ENCODE data around the gene SLC16A9. TPM values are rescaled to one million over a fixed set of nuclear protein-coding genes. Genes with fewer than 3 reads are reported as not detected.
"Not testable (repeated sequence)": the region's sequence is repeated elsewhere in the genome, so short reads cannot be mapped to it uniquely, and the experiment has no call there.

The SLC16A9 gene
- total RNA-seq, 1 experiment from 2014 or later, result 1.3 TPM

DNA sequence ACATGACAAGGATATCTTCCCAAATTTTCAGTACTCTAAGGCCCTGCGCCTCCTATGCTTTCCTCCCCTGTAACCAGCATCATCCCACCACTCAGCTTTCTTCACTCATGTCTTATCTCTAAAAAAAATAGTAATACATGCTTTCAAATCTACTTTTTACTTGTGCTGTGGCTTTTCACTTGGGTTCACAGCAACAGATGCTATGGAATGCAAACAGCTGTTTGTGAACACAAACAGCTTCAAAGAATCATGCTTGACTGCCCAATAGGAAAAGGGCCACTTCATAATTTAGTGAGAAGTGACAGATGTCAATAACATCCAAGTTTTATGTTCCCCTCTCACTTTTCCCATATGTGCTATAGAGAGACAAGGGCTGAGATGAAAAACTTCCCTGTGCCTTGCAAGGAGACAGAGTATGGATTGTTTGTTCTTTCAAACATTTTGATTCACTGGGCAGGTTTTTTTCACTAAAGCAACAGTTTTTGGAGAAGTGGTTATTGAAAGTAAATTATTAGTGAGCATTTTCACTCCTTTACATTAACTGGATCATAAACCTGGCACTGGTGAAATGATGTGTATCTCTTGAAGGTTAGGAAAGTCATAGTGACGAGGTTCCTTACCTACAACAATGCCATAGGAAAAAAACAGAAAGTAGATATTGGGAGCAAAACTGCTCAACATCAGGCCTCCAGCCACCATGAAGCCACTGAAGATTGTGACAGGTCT is 37.3 kb downstream of the SLC16A9 start:
- Histone ChIP-seq H3K36me3 (no peaks in the 10 kb centered on the region), H3K27me3 (no peaks in the 10 kb centered on the region), H3K9me3 (replicated peaks) (no peaks in the 10 kb centered on the region), H3K4me1 (no peaks in the 10 kb centered on the region), H3K4me3 (no peak overlapping the region), H3K27ac (no peak overlapping the region)
- DNase-seq, result no peak

DNA sequence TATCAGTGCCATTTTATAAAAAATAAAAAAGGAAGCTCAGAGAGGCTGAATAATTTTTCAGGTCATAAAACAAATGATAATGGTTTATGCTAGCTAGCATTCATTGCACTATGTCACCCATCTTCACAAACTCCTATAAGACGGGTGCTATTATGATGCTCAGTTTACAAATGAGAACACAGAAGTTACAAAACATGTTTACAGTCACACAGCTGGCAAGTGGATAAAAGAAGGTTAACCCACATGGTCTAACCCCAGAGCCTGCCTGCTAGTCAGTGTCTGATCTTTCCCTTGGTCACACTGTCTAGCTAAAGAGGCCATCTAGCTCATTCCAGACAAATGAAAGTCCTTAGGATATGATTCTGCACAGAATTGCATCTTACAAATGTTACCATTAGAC is 39.4 kb downstream of the SLC16A9 start:
- no peak overlapping the region for H3K27ac ChIP-seq
- H3K4me1 ChIP-seq, result no peaks in the 10 kb centered on the region
- DNase-seq, result no peak

DNA sequence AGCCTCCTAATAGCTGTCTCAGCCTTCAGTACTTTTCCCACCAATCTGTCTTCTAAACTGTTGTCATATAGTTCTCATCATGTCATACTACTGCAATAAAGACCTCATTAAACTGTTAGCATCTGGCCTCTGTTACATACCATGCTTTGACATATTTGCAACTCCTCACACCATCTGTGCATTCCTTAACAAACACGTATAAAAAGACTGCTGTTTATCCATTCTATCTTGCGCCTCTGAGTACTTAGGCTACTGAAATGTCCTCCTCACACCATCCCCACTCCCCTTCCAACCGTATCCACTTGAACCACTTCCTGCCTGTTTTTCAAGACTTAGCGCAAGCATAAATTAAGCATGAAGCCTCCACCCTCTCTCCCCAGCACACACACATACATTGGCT is 41.6 kb downstream of the SLC16A9 start:
- Histone ChIP-seq H3K9me3 (replicated peaks) (no peaks in the 10 kb centered on the region), H3K36me3 (no peaks in the 10 kb centered on the region), H3K27me3 (no peaks in the 10 kb centered on the region), H3K4me3 (no peak overlapping the region), H3K4me1 (no peaks in the 10 kb centered on the region), H3K27ac (no peak overlapping the region)
- DNase-seq, result peak in 1 of 2 experiments; percentile 2

More for the DNA sequence above, 39.4 kb downstream of the SLC16A9 start:
- H3K9me3 ChIP-seq (replicated peaks), result no peaks in the 10 kb centered on the region
- H3K27me3 ChIP-seq, result no peaks in the 10 kb centered on the region
- H3K36me3 ChIP-seq, result no peaks in the 10 kb centered on the region
- no peak overlapping the region for H3K4me3 ChIP-seq

DNA sequence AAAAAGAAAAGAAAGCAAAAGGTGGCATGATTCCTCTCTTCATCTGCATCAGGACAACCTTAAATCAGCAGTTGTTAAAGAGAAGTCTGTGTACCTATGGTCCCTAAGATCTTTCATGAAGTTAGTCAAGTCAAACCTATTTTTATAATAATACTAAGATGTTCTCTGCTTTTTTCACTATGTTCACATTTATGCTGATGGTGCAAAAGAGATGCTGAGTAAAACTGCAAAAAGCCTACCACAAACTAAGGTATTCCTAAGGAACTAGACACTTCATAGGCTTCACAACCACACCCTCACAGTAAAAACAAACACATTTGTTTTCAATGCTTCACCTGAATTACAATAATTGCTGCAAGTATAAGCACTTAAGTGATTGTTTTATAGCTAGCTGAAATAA is 43.3 kb downstream of the SLC16A9 start:
- H3K27me3 ChIP-seq, result no peaks in the 10 kb centered on the region
- no peak overlapping the region for H3K4me3 ChIP-seq
- H3K4me1 ChIP-seq, result no peaks in the 10 kb centered on the region
- H3K36me3 ChIP-seq, result no peaks in the 10 kb centered on the region
- no peak overlapping the region for H3K27ac ChIP-seq
- H3K9me3 ChIP-seq (replicated peaks), result no peaks in the 10 kb centered on the region
- DNase-seq, result no peak

DNA sequence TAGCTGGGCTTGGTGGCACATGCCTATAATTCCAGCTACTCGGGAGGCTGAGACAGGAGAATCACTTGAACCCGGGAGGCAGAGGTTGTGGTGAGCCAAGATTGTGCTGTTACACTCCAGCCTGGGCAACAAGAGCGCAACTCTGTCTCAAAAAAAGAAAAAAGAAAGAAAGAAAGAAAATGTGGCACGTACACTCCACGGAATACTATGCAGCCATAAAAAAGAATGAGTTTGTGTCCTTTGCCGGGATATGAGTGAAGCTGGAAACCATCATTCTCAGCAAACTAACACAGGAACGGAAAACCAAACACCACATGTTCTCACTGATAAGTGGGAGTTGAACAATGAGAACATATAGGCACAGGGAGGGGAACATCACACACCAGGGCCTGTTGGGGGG is 46.4 kb downstream of the SLC16A9 start:
- not testable (repeated sequence) for DNase-seq; H3K4me3 ChIP-seq; H3K4me1 ChIP-seq; H3K9me3 ChIP-seq (replicated peaks); H3K36me3 ChIP-seq; H3K27me3 ChIP-seq; H3K27ac ChIP-seq

DNA sequence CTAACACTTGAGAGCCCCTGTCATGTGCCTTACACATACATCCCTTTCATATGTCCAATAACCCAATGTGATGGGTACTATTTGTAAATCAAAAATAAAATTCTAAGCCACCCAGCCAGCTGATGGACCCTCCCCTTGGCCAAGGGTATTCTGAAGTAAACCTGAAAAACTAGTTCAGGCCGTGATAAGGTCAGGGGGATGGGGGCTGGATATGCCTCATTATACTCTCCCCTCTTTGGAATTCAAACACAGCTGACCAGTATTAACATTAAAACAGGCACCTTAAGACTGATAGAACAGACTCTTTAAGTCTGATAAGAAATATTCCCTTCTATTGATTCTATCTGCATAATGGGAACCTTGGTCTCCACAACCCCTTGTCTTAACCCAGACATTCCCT is 51.9 kb downstream of the SLC16A9 start:
- no peaks in the 10 kb centered on the region for H3K4me1 ChIP-seq
- H3K36me3 ChIP-seq, result no peaks in the 10 kb centered on the region
- H3K4me3 ChIP-seq, result no peak overlapping the region
- H3K27ac ChIP-seq, result no peak overlapping the region
- H3K27me3 ChIP-seq, result no peaks in the 10 kb centered on the region
- no peak for DNase-seq
- H3K9me3 ChIP-seq (replicated peaks), result no peaks in the 10 kb centered on the region

DNA sequence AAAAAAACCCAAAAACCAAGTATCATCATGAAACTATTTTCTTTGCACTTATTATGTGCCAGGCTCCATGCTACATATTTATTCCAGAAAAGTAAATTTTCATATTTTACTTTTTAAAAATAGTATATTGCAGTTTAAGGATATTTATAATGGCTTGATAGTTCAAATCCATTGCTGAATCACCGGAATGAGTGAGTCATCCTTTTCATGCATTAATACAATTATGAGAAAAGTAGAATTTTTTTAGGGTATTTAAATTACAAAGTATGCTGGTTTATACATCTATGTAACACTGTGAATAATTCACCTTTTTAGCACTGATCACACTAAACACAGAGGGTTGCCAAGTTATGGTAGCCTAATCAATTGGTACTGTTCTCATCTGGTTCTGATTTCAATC is 54.3 kb downstream of the SLC16A9 start:
- H3K27ac ChIP-seq, result no peak overlapping the region
- DNase-seq, result no peak
- no peaks in the 10 kb centered on the region for H3K36me3 ChIP-seq
- no peak overlapping the region for H3K4me3 ChIP-seq
- H3K4me1 ChIP-seq, result no peaks in the 10 kb centered on the region
- H3K27me3 ChIP-seq, result no peaks in the 10 kb centered on the region
- H3K9me3 ChIP-seq (replicated peaks), result no peaks in the 10 kb centered on the region

DNA sequence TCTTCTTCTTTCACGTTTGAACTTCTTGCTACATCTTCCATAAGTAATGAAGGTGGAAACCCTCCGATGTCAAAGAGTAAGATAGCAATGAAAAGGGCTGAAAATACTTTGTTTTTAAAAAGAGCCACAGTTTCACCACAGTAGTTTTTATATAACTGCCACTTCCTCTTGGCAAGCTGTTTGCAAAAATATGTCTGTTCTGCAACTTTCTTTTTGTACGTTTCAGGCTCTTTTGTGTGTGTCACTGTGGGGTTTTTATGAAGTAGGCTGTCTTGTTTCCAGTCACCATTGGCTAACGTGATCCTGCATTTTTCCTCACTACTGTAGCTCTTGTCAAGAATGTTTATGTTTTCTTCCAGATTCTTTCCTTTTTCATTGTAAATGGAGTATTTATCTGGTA is 55.6 kb downstream of the SLC16A9 start:
- no peaks in the 10 kb centered on the region for H3K4me1 ChIP-seq
- no peaks in the 10 kb centered on the region for H3K36me3 ChIP-seq
- H3K9me3 ChIP-seq (replicated peaks), result no peaks in the 10 kb centered on the region
- no peak overlapping the region for H3K27ac ChIP-seq
- DNase-seq, result no peak
- no peaks in the 10 kb centered on the region for H3K27me3 ChIP-seq
- H3K4me3 ChIP-seq, result no peak overlapping the region

DNA sequence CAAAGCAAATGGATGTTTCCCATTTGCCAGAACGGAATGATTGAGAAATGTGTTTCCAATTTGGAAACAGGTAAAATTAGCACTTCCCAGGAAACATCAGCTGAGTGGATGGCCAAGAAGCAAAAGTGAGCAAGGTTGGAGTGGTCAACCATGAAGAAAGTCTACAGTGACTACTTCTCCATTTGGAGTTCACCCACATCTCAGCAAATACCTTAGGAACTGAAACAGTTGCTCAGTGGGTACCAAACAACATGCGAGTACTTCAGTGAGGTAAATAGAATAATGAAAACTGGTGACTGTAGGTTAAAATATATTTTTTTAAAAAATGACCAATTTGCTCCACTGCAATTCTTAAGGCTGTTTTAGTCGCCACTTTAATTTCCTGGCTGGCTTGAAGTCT is 57.7 kb downstream of the SLC16A9 start:
- no peaks in the 10 kb centered on the region for H3K4me1 ChIP-seq
- H3K27me3 ChIP-seq, result no peaks in the 10 kb centered on the region
- no peak overlapping the region for H3K4me3 ChIP-seq
- DNase-seq, result no peak
- H3K9me3 ChIP-seq (replicated peaks), result no peaks in the 10 kb centered on the region
- no peaks in the 10 kb centered on the region for H3K36me3 ChIP-seq
- H3K27ac ChIP-seq, result no peak overlapping the region

DNA sequence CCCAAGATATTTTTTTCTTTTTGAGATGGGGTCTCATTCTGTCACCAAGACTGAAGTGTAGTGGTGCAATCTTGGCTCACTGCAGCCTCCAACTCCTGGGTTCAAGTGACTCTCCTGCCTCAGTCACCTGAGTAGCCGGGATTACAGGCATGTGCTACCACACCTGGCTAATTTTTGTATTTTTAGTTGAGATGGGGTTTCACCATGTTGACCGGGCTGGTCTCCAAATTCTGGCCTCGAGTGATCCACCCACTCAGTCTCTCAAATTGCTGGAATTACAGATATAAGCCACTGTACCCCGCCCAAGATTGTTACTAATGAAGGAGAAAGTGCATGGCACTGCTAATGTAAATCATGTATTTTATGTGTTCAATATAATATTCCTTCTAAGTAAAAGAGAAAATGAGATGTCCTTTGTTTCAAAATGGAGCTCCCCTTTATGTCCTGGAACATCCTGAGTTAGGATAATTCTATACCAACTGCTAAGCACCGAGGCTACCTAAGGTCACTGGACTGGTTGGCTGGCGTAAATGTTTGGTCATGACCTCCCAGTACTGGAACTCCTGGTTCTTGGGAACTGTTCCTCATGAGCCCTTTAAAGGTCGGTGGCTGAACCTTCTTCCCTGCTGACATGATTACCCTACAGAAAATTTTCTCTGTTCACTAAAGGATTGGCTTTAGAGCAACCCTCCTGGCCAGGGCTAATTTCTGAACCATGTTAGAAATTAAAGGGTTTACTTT is 59.9 kb downstream of the SLC16A9 start:
- no peak for DNase-seq
- Histone ChIP-seq H3K4me1 (no peaks in the 10 kb centered on the region), H3K27me3 (no peaks in the 10 kb centered on the region), H3K9me3 (replicated peaks) (no peaks in the 10 kb centered on the region), H3K4me3 (no peak overlapping the region), H3K27ac (no peak overlapping the region), H3K36me3 (no peaks in the 10 kb centered on the region)

DNA sequence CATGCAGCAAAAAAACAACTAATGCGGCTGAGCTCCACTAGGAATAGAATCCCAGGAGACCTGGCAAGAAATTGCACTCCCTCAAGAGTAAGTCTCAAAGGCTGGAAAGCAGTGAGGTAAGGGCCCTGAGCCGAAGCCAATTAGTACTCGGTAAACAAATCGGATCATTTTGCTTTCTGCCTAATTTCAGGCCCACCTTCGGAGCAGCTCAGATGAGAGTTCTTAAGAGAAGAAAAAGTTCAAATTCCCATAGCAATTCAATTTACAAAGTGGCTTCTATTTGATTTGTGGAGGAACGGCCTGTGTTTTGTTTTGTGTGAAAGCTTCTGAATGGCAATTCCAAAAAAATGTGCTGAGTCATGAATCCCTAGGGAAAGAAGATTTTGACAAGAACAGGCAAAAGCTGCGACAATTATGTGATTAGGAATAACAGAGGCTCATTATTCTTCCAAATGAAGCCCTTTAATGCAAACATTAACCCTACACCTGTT is 60.9 kb downstream of the SLC16A9 start:
- Histone ChIP-seq H3K4me3 (no peak overlapping the region), H3K27me3 (no peaks in the 10 kb centered on the region), H3K9me3 (replicated peaks) (no peaks in the 10 kb centered on the region), H3K27ac (no peak overlapping the region), H3K36me3 (no peaks in the 10 kb centered on the region), H3K4me1 (no peaks in the 10 kb centered on the region)
- peak in 1 of 2 experiments; percentile 4 for DNase-seq

DNA sequence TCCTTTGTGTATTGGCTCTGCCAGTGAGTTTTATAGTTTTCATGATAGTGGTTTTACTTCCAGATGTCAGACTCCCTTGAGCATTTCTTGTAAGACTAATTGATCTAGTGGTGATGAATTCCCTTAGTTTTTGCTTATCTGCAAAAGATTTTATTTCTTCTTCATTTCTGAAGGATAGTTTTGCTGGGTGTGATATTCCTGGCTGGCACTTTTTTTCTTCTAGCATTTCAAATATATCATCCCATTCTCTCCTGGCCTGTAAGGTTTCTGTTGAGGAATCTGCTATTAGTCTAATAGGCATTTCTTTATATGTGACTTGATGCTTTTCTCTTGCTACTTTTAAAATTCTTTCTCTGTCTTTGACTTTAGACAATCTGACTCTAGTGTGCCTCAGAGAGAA is 64.8 kb downstream of the SLC16A9 start:
- no peaks in the 10 kb centered on the region for H3K27me3 ChIP-seq
- H3K36me3 ChIP-seq, result no peaks in the 10 kb centered on the region
- DNase-seq, result no peak
- no peaks in the 10 kb centered on the region for H3K4me1 ChIP-seq
- H3K27ac ChIP-seq, result no peak overlapping the region
- no peak overlapping the region for H3K4me3 ChIP-seq
- no peaks in the 10 kb centered on the region for H3K9me3 ChIP-seq (replicated peaks)

DNA sequence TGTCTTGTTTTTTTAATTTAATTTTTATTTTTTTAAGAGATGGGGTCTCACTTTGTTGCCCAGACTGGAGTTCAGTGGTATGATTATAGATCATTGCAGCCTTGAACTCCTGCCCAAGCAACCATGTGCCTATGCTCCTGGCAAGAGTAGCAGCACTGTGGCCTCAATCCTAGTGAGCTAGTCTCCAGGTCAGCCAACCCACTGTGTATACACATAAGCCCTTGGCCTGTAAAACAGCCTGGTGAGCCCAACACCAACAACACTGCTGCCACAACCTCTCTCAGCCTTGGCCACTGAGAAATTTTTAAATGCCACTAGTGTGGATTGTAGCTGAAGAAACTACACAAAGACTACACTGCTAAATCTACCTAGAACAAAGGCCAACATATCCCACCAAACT is 68.0 kb downstream of the SLC16A9 start:
- H3K4me1 ChIP-seq, H3K27ac ChIP-seq, H3K4me3 ChIP-seq: not testable (repeated sequence)

DNA sequence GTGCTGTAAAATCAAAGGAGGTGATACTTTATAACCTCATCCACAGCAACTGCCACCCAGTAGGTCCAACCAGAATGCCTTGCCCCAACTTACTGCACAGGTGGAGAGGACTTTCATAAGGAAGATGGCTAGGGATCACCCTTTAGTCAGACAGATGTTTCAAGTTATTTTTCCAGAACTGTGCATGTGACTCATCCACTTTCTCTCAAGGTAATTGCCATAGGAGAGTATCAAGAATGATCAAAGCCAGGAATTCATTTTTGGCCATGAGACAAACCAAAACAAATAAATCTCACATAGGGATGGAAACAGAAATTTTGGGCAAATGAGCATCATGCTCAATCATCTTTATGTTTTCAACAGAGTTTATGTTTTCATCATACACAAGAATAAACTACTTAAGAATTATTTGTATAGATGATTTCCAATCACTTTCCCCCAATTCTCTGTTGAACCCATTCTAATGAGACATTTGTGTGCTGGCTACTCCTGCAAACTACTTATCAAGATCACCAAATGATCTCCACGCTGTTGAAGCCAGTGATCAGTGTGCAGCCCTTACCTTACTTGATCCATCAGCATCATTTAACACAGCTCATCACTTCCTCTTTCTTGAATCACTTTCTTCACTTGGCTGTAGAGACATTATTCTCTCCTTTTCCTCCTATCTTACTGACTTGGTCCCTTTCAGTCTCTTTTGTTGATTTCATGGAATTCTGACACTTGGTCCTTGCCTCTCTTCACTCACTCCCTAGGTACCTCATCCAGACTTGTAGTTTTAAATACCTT is 74.0 kb downstream of the SLC16A9 start:
- H3K36me3 ChIP-seq, result no peaks in the 10 kb centered on the region
- H3K27me3 ChIP-seq, result no peaks in the 10 kb centered on the region
- no peaks in the 10 kb centered on the region for H3K9me3 ChIP-seq (replicated peaks)
- no peak overlapping the region for H3K4me3 ChIP-seq
- no peak for DNase-seq
- H3K4me1 ChIP-seq, result no peaks in the 10 kb centered on the region
- H3K27ac ChIP-seq, result no peak overlapping the region

More for the DNA sequence above, 68.0 kb downstream of the SLC16A9 start:
- H3K9me3 ChIP-seq (replicated peaks); H3K36me3 ChIP-seq; DNase-seq; H3K27me3 ChIP-seq: not testable (repeated sequence)

DNA sequence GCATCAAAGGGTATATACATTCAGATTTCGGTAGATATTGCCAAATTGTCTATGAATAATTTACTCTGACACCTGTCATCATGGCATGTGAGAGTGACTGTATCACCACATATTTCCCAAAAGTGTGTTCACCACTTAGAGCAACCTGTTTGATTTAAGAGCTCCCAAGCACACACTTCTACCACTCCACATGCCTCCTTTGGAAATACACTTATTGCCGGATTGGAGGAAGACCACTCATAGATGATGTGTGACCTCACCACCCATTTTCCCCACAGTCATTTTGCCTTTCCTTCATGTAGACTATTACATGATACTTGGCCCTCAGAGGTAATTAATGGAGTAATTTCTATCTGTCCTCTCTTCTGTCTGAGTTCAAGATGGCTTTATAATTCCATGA is 75.5 kb downstream of the SLC16A9 start:
- no peak overlapping the region for H3K27ac ChIP-seq
- no peak overlapping the region for H3K4me3 ChIP-seq
- DNase-seq, result no peak
- no peaks in the 10 kb centered on the region for H3K4me1 ChIP-seq
- H3K9me3 ChIP-seq (replicated peaks), result no peaks in the 10 kb centered on the region
- no peaks in the 10 kb centered on the region for H3K27me3 ChIP-seq
- no peaks in the 10 kb centered on the region for H3K36me3 ChIP-seq

All from SJCRH30 (cell line).